Vagina (tissue), 2 donors: ENCODE data around the gene CD81.

Experiments
- POLR2A ChIP-seq, 2 donors: fragments of 450-650 bp; IDR thresholded peaks; one replicate each; pipeline ENCODE4 v1.6.1; 2017; ENCODE audit warnings: antibody characterized with exemption in 2 of 2, mild to moderate bottlenecking in 2 of 2, moderate library complexity in 2 of 2
- POLR2AphosphoS5 ChIP-seq, 2 donors: sonication (generic); formaldehyde crosslinking; IDR thresholded peaks; one replicate each; pipeline ENCODE4 v1.9.0; 2017; ENCODE audit warnings: antibody characterized with exemption in 2 of 2, mild to moderate bottlenecking in 2 of 2, low read depth in 1 of 2; ENCODE audit not compliant: insufficient read depth in 1 of 2
- TF ChIP-seq, protein P1 (sequence below), 3 experiments: fragments of 450-650 bp in 2 of 3; fragments of 200-600 bp in 1 of 3; sonication (generic) in 1 of 3; IDR thresholded peaks; one replicate each; pipeline ENCODE4 v1.5.1; 2017 to 2019; ENCODE audit warnings: antibody characterized with exemption in 3 of 3, mild to moderate bottlenecking in 2 of 3, moderate library complexity in 2 of 3

DNA sequence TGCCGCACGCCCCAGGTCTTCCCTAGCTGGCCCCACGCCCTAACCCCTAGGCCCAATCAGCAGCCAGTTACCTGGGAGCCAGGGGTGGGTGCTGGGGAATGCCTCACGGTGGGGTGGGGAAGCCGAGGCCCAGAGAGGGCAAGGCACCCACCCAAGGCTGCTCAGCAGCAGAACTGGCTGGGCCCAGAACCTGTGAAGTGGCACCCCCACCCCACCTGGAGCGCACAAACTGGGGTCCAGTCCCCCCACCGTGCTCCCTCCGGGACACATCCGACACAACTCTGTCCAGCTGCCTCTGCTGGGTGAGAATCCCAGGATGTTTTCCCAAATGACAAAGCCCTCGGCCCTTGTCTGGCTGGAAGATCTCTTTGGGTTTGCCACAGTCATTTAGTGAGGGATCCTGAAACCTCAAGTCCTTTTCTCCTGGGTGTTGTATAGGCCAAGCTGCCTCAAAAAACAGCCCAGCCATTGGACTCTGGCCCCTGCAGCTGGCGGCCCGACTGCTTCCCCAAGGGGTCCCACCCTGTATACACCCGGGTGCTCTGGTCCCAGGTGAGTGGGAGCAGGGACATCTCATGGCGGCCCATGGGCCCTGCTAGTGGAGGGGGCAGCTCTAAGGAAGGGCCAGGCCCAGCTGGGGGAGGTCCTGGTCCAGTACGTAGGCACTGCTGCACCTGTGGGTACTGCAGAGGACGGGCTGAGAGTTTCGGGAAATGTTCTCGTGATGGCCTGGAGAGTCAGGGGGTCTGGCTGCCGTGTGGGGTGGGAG lies 44.3 kb downstream of the CD81 start:
- TF ChIP-seq, protein P1, sequence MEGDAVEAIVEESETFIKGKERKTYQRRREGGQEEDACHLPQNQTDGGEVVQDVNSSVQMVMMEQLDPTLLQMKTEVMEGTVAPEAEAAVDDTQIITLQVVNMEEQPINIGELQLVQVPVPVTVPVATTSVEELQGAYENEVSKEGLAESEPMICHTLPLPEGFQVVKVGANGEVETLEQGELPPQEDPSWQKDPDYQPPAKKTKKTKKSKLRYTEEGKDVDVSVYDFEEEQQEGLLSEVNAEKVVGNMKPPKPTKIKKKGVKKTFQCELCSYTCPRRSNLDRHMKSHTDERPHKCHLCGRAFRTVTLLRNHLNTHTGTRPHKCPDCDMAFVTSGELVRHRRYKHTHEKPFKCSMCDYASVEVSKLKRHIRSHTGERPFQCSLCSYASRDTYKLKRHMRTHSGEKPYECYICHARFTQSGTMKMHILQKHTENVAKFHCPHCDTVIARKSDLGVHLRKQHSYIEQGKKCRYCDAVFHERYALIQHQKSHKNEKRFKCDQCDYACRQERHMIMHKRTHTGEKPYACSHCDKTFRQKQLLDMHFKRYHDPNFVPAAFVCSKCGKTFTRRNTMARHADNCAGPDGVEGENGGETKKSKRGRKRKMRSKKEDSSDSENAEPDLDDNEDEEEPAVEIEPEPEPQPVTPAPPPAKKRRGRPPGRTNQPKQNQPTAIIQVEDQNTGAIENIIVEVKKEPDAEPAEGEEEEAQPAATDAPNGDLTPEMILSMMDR (IDR thresholded peaks at IDR 0.05): no peak
- TF ChIP-seq POLR2A (IDR thresholded peaks at IDR 0.05) (no peak), POLR2AphosphoS5 (IDR thresholded peaks at IDR 0.05; ENCODE audit: insufficient read depth in 1 of 2, low read depth in 1 of 2) (no peak)
